Suppressor macrophage treated with lipopolysaccharide for 4 hours (primary cell): Measurements from ENCODE around the gene CCDC91.
A peak's percentile ranks its signal among the peaks of the same experiment; 100 is the strongest.
"Not testable (repeated sequence)": the region's sequence is repeated elsewhere in the genome, so short reads cannot be mapped to it uniquely, and the experiment has no call there.

Experiments used
- DNase-seq: peaks from one replicate; pipeline ENCODE4 v3.0.0-alpha.2; 2020

The CCDC91 gene

DNA sequence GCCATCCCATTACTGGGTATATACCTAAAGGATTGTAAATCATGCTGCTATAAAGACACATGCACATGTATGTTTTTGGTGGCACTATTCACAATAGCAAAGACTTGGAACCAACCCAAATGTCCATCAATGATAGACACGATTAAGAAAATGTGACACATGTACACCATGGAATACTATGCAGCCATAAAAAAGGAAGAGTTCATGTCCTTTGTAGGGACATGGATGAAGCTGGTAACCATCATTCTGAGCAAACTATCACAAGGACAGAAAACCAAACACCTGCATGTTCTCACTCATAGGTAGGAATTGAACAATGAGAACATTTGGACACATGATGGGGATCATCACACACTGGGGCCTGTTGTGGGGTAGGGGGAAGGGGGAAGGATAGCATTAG is 288.8 kb downstream of the CCDC91 start:
- DNase-seq: not testable (repeated sequence)

DNA sequence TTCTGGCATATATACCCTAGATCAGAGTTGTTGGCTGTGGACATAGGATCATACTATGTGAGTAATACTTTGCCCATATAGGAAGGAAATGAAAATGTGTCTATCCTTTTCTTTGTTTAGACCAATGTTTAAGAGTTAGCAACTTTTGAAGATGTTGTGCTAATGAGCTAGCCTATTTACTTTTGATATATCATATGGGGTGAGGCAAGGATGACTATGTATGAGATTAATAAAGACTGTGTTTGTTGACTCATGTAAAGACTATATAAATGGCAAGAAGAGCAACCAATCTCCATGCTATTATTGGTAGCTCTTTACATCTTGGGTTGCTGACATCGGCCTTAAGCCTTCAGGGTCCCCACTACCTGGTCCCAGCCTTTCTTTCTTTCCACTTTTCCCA is 289.4 kb downstream of the CCDC91 start:
- DNase-seq: no peak

DNA sequence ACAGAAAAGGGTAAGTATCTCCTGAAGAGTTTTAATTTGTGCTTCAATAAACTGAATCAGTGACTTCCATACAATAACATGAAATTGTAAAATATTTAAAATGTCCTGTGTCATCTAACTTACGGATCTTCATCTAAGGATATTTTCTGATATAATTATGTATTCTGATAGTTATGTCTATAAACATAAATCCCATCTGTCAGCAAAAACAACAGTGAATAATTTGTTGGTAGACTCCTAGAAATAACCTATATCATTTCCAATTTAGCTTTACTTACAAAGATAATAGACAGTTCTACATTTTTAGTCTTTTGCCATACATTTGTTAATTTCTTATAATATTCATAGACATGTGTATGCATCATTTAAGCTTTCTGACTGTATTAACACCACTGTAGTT is 293.9 kb downstream of the CCDC91 start:
- no peak for DNase-seq

DNA sequence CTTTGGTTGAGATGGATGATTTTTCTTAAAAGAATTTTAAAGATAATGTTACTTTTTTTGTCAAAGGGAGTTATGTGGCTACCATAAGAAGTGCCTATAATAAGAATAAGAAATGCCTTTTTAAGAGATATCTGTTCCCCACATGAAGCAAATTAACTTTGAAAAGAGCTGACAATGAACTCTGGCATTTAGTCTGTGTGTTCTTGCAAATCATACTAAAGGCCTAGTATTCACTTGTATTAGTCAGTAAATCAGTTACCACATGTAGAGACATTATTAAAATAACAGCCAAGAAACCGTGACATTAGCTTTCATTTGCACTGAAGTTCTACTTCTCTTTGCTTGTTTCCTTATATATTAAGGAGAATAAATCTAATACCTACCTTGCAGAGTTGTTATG is 296.3 kb downstream of the CCDC91 start:
- DNase-seq: no peak

DNA sequence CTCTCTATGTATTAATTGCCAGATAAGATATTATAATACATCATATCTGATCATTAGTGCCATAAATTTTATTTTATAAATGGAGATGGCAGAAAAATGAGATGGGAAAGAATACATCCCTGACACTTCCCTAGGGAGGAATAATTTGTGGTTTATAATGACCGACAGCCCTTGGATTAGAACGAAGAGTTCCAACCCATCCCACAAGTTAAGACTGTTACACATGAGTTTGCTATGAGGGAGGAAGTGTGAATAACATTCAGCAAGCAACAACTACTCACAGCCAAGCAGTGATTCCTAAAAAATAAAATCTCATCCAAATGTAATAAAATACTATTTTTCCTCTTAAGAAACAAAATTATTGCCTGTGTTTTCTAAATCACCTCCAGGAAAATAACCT is 299.0 kb downstream of the CCDC91 start:
- no peak for DNase-seq

DNA sequence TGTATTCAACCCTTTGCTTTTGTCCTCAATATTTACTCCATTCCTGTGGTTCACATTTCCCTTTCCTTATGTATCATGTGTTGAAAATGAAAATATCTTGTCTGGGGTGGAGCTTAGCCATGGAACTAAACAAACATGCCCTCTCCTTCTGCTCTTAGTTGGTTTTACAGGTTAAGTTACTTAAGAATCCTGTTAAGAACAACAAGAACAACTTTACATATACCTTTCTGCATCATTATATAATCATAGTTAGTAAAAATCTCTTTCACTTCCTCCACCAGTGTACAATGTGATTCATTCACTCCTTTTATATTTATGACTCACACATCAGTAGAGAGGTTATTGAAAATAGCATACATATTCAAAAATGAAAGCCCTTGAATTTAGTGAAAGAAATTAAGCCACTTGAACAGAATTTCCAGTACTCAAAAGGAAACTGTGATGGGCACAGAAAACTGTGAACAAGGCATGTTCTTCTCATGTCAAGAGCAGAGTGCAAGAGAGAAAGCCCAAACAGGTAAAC is 307.7 kb downstream of the CCDC91 start:
- DNase-seq: peak; percentile 14

DNA sequence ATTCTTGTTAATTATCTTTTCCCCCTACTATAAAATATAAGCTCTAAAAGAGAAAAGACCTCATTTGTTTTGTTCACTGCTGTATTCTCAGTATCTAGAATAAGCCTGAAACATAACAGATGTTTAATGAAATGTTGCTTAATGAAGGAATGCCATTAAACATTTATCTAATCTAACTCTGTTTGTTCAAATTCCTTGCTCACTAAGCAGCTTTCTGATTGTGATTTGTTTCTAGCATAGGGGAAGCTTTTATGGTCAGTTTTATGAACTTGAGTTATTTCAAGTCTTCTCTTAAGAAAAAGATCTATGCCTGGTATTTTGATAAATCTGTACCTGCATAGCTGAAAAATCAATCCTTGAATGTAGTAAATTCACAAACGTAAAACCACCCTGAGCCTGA is 308.6 kb downstream of the CCDC91 start:
- DNase-seq: no peak

DNA sequence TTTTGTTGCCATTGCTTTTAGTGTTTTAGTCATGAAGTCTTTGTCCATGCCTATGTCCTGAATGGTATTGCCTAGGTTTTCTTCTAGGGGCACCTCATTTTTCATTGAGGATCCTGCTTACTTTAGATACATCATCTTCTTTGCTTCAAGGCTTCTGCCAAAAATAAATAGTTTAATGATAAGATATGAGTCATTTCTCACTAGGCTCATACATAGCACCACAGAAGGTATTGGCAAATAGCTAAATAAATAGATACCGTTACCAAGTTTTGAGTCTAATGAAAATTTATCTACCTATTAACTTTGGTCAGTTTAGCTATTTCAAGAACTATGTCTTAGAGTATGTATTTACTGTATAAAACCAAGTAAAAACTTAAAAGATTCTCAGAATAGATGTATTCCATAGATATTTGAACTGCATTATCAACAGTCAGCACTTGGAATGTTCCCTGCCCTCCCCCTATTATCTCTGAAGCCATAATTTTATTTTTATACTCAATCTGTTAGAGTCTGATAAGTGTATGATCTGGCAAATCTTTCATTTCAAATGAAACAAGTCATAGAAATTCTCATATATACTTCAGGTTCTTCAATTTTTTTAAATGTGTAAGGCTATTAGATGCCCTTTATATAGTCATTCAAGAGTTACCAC is 310.2 kb downstream of the CCDC91 start:
- no peak for DNase-seq

DNA sequence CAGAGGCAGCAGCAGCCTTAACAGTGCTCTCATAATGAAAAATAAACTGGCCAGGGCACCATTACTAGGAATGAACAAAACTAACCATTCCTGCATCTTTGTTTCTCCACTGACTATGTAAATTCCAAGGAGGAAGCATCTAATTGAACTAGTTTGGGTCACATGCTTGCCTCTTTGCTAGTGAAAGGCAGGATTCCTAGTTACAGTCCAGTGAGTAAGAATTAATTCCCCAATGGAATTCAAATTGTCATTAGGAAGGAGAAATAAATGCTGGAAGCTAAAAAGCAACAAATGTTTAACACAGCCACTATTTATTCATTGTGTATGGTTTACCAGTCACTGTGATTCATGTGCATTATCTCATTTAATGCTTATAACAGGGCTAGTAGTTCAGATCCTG is 316.0 kb downstream of the CCDC91 start:
- no peak for DNase-seq

DNA sequence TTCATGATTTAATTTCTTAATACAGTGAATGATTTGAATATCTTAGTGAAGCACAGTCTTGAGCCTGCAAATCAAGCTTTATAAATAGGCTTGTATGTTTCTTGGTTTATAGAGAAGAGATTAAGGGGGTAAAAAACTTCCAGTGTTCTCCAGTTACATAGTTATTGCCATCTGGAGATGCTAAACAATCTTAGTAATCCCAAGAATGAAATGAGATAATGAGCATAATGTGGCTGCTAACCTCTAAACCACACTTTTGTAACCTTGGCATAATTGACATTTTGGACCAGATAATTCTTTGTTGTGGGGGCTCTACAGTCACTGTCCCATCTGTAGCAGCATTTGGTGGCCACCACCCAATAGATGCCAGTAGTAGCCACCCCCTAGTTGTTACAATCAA is 316.8 kb downstream of the CCDC91 start:
- no peak for DNase-seq

DNA sequence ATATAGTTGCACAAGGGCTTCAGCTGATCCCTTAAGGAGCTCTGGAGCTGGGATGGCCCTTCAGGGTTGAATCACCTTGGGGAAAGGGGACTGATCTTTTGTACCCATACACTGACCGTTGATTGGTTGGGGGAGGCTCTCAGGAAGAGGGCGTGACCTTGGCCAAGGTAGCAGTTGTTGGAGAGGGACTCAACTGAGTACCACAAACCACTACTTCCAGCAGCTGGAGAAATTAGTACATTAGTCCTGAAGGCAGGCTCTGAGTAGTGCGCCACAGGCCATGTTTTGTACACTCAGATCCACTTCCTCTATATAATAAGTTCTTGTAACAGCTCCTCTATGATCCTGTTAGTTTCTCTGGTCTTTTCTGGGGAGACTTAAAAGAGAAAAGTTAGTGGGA is 317.6 kb downstream of the CCDC91 start:
- DNase-seq: no peak

DNA sequence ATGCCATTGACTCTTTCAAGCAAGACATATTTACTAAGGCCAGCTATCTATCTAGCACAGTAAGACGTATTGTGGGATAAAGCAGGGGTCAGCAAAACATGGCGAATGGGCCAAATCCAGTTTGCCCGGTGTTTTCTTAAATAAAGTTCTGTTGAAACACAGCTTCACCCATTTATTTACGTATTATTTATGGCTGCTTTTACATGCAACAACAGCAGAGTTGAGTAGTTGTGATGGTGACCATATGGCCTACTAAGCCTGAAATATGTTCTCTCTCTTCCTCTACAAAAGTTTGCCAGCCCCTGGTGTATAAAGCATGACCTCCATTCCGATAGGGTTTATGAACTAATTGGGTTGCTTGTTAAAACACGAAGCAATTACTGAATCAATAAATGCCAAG is 322.1 kb downstream of the CCDC91 start:
- DNase-seq: no peak

DNA sequence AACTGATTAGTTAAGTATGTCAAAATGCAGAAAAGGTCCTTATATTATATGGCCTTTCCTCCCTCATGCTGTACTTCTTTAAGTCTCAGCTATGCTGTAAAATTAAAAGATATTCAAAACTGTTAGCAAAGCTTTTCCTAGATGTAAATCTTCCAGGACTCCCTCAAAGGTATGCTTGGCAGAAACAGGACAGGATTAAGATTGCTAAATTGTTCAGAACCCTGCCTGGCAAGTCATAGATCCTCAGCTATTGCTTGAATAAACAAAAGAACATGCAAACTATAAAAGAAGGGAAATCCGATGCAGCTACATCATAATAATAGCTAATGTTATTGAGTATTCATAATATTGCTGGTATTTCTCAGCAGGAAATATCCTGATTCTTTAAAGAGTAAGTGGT is 322.6 kb downstream of the CCDC91 start:
- no peak for DNase-seq

DNA sequence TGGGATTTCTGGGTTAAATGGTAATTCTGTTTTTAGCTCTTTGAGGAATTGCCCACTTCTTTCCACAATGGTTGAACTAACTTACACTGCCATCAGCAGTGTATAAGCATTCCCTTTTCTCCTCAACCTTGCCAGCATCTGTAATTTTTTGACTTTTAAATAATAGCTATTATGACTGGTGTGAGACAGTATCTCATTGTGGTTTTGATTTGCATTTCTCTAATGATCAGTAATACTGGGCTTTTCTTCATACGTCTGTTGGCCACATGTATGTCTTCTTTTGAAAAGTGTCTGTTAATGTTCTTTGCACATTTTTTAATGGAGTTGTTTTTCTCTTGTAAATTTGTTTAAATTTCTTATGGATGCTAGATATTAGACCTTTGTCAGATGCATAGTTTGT is 323.7 kb downstream of the CCDC91 start:
- DNase-seq: no peak

DNA sequence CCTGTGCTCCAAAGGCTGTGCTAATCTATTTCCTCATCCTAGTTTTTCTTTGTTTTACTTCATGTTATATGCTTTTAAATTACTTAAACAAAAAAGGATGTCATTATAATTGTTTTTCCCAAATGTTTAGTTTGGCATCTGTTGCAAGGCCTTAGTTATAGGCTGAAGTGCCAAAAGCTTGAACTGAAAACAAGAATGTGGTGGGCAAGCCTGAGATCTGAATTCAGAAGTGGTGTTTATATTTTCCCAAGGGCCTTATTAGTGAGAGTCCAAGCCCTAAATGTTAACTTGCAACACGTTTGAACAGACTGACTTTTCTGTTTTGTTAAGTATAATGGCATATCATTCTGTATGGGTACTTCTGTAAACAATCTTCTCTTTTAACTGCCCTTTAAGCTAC is 326.8 kb downstream of the CCDC91 start:
- DNase-seq: no peak

DNA sequence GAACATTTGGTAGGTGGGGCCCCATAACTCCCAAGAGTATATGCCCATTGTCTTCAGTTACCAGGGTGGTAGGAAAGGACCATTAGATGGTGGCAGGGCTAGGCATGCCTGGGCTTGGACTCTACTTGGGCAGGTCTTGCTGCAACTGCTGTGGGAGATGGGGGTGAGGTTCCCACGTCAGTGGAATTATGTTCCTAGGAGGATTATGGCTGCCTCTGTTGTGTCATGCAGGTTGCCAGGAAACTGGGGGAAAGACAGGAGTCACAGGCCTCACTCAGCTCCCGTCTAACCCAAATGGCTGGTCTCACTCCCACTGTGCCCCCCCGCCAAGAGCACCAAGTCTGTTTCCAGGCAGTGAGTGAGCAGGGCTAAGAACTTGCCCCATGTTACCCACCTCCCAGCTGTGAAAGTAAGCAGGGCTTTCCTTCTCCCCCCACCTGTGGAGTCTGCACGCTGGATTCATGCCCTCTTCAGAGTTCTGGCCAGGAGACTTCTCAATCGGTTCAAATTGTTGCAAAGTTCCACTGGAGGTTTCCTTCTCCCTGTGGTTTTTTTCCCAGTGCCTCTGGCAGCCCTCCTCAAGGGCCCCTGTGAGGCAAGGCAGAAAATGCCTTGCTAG is 337.5 kb downstream of the CCDC91 start:
- DNase-seq: no peak

DNA sequence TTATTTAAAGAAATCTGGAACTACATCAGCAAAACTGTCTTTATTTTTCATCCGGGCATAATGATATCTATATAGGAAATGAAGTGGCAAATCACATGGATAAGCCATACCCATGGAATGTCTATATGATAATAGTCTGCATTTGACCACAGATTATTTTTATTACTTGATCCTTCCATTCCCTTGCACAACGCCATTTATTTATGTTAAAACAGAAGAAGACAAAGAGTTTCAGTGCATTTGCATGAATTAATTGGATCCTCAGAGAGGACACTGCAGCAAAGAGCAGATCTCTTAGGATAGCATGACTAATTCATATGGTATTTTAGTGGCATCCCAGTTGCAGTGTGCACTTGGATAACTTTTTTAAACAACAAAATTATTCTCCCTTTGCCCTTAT is 345.0 kb downstream of the CCDC91 start:
- DNase-seq: no peak

DNA sequence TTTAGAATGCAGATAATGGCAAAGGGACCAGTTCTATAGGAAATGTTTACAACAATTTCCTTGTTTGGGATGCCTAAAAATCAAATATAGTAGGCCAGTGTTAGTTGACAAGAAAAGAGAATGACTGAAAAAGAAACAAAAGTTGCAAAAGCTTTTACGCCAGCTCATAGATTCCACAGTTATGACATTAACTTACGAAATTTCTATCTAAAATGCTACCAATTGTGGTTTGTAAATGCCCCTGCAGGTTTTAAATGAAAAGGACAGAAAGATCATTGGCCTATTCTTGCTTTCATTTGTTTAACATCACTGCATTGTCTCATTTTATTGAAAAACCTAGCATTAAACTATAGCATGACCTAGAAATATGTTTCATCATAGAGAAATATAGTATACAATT is 345.8 kb downstream of the CCDC91 start:
- DNase-seq: peak; percentile 63

DNA sequence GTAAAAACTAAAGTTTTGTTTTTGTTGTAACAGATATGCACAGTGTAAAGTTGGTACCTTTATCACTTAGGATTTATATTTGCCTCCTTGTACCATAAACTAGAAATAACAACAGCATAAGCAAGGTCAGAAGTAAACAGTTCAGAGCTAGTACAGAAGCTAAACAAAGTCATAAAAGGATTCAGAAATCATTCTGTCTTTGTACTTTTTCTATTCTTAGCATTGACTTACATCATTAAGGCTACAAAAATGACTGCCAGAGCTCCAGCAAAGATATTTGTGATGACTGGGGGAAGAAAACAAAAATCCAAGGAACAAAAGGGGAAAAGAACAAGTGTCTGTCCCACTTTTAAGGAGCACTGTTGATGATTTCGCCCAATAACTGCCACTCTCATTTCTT is 347.2 kb downstream of the CCDC91 start:
- no peak for DNase-seq

DNA sequence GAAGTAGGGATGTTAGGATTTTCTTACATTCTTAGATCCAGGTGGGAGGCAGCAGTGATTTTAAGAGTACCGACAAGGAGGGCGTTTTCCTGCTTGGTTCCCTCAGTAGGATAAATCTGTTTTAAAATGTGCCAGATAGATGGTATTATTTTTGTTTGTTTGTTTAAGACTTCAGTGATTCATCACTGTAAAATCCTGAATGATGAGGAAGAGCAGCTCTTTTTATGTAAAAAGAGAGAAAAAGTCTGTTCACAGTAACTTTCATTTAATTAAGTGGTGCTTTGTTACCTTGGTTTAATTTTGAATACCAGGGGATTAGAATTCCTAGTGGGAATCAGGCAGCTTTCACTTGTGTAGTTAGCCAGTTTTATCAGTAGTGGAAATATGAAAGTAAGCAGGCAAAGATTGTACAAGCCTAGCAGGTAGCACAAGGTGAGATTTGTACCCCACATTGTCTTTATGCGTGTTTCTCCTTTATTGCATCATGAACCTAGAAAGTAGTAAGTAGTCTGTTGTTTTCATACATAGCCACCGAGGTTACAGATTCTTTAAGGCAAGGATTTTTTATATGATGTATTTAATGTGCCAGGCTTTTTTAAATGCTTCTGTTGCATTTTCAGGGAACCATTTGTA is 349.6 kb downstream of the CCDC91 start:
- DNase-seq: no peak

DNA sequence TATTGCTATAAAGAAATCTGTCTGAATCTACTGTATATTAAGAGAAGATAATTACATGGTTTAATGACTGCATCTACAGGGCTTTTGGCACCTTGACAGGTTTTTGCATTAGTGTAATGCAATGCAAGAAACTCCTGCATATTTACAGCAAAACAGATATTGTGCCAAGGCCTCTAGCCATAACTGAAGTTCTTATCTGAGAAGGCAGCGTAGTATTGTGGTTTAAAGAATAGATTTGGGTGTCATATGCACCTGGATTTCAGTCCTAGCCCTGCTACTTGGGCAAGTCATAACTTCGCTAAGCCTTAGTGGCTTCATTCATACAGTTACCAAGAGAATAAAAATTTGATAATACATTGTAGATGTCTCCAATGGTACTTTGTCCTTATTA is 350.1 kb downstream of the CCDC91 start:
- DNase-seq: no peak

DNA sequence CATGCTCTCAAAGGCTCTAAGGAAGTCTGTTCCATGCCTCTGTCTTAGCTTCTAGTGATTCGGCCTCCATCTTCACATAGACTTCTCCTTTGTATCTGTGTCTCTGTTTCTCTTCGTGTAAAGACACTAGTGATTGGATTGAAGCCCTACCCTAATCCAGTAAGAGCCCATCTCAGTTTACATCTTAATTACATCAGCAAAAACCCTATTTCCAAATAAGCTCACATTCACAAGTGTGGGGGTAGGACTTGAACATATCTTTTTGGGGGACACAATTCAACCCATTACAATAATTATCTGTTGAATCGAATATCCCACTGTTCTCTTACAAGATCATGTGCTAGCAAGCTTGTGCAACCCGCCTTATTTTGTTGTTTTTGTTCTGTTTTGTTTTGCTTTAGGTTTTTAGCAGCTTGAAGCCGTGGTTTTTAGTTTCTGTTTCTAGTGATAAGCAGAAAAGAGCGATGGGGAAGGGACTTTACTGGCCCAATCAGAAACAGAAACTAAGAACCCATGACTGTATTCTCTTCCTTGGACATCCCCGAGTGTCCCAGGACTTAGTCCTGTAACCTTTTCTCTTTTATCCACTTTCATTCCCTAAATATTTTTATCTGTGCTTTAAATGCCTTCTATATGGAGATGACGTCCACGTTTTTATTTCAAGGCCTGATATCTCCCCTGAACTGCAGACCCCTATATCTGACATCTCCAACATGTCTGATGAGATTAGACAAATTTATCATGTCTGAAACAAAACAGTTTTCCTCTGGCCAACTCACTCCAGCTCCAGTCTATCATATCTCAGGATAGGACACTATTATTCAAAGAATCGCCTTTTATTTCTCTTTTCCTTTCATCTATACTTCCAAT is 353.0 kb downstream of the CCDC91 start:
- DNase-seq: peak; percentile 59
